DLD1 (cell line): Measurements from ENCODE around the gene RBM17.
"Not testable (repeated sequence)": the region's sequence is repeated elsewhere in the genome, so short reads cannot be mapped to it uniquely, and the experiment has no call there.

Experiments used
- in situ Hi-C: cut with HindIII; loops from 2 replicates; pipeline ENCODE4 v1.10.0; 2017; ENCODE audit warnings: low sequenced_read_pairs

RBM17 gene

GRCh38 chr10:6151087-6151977, 62.5 kb downstream of the RBM17 start:
- in situ Hi-C loops = no loop called here

DNA sequence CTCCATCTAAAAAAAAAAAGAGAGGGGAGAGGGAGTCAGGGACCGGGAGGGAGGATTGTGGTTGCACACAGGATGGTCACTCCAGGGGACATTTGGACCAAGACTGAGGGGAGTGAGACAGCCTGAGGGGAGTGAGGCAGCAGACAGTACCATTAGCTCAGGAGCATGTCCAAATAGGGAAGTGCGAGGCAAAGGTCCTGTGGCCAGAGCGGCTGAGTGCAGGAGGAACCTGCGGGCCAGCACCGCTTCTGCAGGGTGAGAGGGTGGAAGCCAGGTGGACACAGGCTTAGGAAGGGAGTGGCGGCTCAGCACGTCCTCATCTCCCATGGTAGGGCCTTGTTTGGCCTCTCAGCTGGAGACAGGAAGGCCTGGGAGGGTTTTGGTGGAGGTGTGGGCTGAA, 65.0 kb downstream of the RBM17 start:
- in situ Hi-C loops = no loop called here

DNA sequence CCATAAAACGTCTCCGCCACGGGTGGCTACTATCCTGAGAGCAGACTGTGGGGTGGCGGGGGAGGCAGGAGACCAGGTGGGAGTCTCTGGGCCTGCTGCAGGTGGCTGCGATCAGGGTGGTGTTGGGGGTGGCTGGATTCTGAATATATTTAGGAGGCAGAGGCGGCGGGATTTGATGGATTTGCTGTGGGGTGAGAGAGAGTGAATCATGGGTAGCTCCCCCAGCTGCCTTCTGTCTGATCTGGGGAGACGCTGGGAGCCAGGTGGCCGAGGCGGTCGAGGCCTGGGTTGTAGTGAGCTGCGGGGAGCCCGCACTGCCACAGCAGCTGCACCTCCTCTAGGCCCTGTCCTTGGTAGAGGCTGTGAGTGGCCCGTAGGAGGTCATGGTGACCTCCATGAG, 65.7 kb downstream of the RBM17 start:
- in situ Hi-C loops = no loop called here

DNA sequence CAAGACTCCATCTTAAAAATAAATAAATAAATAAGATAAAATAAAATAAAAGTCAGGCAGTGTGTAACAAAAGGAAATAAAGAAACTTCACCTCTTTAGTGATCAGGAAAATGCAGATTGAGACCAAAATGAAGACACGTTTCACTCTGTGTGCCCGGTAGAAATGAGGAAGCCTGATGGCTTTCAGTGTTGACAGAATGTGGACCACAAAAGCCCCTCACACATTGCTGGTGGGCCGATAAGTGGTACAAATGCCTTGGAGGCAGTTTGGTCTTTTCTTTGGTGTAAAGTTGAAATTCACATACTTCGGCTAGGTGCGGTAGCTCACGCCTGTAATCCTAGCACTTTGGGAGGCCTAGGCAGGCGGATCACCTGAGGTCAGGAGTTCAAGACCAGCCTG, 69.4 kb downstream of the RBM17 start:
- in situ Hi-C loops = no loop called here

DNA sequence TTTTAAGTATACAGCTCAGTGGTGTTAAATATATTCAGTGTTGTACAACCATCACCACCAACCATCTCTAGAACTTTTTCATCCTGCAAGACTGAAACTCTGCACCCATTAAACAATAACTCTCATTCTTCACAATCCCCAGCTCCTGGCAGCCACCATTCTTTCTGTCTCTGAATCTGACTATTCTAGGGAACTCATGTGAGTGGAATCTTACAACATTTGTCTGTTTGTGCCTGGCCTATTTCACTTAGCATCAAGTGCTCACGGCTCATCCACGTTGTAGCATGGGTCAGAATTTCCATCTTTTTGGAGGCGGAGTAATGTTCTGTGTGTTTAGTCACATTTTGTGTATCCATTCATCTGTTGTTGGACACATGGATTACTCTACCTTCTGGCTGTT, 73.1 kb downstream of the RBM17 start:
- in situ Hi-C loops = no loop called here

GRCh38 chr10:6162589-6163356, 73.9 kb downstream of the RBM17 start:
- in situ Hi-C loops = no loop called here

DNA sequence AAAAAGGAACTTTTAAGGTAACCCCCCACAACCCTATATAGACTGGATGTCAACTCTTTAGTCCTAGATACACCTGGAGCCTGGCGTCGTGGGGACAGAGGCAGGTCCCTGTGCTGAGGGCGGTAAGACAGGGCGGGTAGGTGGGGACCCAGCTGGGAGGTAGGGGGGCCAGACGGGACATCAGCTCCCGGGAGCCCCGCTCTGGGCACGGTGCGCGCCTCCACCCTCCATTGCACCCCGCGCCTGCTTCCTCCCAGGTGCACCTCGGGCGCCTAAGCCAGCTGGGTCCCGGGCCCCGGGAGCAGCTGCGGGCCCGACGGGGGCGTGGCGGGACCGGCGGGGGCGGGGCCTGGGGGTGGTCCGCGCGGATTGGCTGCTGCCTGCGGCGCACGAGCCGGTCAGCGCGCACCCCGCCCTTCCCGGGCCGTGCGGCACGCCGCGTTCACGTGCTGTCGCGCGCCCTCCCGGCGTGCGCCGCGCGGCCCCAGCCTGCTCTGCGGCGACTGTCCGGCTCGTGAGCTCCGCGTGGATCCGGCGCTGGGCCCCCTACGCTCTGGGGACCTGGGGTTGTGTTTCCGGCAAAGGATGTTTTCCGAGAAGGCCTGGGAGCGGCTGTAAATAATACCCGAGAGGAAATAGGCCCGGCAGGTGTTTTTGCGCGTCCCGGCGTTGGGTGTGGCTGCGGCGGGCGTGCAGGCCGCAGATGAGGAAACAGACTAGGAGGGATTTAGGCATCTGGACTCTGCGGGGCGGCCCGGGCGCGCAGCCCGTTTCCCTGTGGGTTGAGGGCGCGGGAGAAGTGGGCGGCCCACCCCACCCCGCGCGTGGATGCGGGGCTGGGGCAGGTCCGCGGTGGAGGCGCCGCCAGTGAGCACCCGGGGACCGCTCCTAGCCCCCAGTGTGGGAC, 74.8 kb downstream of the RBM17 start:
- in situ Hi-C loops = no loop called here

GRCh38 chr10:6164271-6165095, 75.6 kb downstream of the RBM17 start:
- in situ Hi-C loops = no loop called here

GRCh38 chr10:6165221-6165725, 76.4 kb downstream of the RBM17 start:
- in situ Hi-C loops = no loop called here

DNA sequence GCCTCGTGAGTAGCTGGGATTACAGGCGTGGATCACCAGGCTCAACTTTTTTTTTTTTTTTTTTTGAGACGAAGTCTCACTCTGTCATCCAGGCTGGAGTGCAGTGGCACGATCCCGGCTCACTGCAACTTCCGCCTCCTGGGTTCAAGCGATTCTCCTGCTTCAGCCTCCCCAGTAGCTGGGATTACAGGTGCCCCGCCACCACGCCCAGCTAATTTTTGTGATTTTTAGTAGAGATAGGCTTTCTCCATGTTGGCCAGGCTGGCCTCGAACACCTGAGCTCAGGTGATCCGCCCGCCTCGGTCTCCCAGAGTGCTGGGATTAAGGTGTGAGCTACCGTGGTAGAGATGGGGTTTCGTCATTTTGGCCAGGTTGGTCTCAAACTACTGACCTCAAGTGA, 77.1 kb downstream of the RBM17 start:
- in situ Hi-C loops = not testable (repeated sequence)
